Activated T-cell treated with anti-CD3 and anti-CD28 coated beads, Interleukin-2, amount 50 U/mL, for 1 hour (primary cell): ENCODE measurements around the gene SEMA3A.
"Not testable (repeated sequence)": the region's sequence is repeated elsewhere in the genome, so short reads cannot be mapped to it uniquely, and the experiment has no call there.

Experiments
- DNase-seq: peaks from one replicate; pipeline ENCODE4 v3.0.0-alpha.2; 2020

Gene SEMA3A

GRCh38 chr7:84150370-84150769, 44.2 kb downstream of the SEMA3A start:
- not testable (repeated sequence) for DNase-seq

DNA sequence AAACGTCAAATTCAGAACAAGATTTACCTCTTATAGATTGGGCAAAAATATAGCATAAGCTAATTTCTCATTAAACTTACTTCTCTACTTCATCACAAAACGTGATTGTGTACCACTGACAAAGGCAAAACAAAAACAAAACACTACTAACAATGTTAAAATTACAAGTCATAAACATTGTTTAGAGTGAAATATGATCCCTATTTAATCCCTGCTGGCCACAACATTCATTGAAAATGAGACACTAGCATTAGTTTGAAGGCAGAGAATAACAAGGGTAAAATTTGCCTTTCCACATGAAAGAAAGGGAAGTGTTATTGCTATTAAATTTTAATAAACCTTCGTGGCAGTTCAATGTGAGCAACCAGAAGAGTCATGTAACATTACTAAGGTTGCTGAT, 45.0 kb downstream of the SEMA3A start:
- DNase-seq, result no peak

DNA sequence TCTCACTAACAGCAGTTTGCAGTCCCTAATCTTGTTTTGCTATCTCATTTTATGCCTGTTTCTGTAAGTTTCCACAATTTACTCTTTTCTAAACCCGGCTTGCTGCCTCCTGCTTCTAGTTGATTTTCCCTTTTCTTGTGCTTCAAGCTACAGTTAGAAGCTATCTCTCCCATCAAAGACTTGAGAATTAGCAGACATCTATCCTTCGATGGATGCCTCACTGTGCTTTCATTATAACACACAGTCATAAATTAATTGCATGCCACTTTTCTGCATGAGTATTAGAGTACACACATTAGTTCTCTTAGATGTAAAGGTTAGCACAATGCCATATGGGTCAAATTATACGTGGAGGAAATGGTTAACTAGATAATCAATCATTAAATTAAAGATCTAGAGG, 48.7 kb downstream of the SEMA3A start:
- no peak for DNase-seq

DNA sequence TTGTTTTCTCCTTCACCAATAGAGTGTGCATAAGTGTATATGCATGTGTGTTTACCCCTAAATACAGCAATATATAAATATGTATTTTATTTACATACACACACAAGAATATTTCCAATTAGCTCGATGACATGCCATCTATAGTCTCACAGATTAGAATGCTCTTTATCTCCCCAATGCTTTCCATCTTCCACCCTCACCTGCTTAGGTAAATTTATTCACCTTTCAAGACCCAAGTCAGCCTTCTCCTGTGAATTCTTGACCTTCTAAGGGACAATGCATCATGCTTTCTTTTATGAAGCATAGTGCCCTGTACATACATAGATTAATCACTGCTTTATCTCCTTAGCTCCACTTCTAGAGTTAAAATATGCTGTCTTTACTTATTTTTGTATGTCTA, 49.7 kb downstream of the SEMA3A start:
- DNase-seq, result no peak

GRCh38 chr7:84144480-84144879, 50.1 kb downstream of the SEMA3A start:
- no peak for DNase-seq

GRCh38 chr7:84142726-84143125, 51.9 kb downstream of the SEMA3A start:
- DNase-seq, result no peak

DNA sequence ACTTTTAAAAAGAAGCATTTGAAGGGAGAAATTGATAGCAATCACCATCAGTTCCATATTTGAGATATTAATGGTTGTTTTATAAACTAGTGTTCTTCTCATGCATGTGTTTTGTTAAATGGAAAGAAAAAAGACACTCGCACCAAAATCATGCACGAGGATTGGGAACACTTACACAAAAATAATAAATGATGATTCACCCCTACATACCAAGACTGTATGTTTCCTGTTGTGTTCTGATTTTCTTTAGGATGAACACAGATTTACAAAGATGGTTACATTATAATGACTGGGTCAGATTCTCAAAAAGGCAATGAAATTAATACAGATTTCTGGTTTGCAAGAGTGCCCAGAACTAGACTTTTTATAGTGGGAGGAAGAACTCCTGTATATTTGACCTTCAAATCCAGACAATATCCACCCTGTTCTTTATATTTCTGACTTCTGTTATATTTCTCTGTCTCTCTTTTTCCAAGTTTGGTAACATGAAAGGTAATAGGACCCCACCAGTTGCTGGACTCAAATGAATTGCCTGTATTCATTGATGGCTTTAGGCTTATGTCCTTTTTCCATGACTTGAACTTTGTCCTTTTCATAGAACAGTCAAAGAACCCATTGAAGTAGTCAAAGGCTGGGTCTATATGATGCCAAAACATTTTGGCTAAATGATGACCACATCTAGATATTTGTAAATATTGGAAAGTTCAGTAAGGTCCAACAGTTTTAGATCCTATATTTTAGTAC, 54.4 kb downstream of the SEMA3A start:
- DNase-seq, result no peak

DNA sequence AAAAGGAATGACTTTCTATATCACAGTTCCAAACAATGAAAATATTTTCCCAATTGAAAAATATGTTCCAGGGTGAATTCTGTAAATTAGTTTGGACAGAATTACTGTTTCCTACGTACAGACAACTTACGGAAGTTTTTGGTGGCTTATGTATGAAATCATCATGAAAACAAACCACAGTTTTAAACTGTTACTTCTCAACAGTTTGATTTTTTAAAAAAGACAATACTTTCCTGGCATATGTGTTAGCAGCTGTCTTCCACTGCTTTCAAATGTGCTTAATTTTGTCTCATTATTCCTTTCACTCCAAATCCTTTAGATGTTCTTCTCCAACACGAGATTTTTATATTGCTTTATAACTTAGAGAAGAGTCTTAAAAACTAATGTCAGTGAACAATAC, 56.2 kb downstream of the SEMA3A start:
- DNase-seq, result no peak

DNA sequence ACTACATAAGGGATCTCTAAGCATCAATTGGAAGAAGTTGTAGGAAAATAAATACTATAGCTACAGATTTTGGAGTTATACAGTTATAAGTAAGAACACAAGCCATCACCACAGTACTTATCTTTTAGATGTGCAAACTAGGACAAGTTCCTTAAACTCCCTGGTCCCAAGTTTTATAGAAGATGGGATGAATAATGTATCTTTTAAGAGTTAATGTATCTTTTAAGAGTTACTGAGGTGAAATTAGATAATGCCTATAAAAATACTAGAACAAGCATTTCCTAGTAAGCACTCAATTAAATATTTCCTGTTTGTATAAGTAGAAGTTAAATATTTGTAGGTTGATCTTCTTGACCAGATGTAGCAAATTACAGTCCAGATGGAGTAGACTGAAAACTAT, 56.8 kb downstream of the SEMA3A start:
- DNase-seq, result no peak

GRCh38 chr7:84136809-84137208, 57.8 kb downstream of the SEMA3A start:
- no peak for DNase-seq

DNA sequence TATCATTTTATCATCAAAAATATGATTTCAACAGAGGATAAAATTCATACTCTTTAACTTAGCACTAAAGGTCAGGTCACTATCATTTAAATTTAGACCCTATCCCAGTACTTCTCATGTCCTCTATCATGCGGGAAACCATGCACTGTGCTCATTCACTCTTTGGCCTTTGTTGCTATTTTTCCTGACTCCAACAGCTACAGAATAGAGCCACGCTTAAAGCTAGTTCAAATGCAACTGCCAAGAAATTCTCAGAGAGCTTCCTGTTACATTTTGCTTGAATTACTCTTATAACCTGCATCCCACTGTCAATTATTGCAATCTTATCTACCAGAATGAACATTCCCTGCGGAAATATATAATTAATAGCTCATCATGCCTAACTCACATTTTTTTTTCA, 58.3 kb downstream of the SEMA3A start:
- no peak for DNase-seq

GRCh38 chr7:84134169-84134568, 60.4 kb downstream of the SEMA3A start:
- DNase-seq, result no peak

DNA sequence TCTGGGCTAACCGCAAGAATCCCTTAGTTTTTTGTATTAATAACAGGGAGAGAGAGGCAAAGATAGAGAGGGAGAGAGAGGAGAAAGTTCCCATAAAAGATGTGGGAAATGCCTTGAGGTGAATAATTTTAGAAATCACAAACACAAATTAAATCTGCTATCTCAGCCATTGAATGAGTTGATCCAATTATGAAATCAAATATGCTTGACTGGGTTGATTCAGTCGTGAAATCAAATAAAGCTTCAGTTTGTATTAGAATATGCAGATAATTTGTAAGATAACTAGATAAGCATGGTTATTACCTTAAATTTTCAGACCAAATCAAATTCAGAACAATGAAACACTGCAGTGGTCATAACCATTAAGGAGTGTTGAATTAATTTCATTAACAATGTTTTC, 68.9 kb downstream of the SEMA3A start:
- no peak for DNase-seq

DNA sequence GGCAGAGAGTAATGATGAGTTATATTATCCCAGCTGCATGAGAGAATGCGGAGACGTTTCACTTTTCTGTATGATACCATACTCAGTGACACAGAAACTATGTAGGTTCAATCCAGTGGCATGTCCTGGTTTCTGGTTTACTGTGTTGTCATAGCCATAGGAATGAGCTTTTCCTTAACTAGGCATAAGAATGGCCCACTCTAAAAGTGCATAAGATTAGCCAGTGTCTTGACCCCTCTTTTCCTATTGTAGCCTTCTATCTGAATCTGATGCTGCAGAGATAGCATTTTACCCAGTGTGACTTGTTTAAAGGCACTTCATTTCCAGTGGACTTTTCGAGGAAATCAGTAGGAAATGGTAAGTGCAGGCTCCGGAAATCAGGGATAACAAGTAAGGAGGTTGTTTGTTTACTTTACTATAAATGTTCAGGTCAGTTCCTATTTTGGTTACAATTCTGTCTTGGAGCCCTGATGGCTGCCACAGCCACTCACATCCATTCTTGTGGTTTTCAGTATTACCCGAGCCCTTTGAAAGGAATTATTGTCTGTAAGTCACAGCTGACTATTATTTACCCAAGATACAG, 70.5 kb downstream of the SEMA3A start:
- DNase-seq, result no peak

DNA sequence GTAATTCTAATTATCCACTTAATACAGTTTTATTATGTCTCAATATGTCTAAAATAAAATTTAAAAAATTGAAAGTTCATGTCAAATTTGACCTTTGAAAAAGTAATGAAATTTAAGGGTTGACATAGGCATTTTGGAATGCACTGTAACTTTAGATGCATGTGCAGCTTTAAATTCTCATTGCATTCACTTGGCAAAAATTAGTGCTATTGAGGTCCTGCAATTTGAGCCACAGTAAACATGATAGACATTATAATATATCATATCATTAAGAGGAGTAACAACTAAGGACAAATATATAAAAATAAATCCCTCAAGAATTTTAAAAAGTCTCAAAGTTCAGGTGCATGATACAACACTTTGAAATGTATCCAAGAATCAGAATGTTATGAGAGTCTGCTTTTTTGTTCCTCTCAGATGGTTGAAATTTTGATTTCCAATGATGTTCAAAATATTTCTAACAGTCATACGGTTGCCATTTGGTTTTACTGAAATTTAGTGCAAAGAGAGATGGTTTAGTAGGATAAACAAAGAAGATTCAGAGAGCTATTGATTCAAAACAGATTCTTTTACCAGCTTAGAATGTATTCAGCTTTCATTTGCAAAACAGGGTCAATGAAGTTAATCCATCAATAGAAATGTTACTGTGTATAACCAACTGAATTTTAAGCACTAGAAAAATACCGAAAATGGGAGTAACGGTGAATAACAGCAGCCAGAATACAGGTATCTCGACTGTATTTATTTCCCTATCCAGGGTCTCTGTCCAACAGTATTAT, 71.8 kb downstream of the SEMA3A start:
- DNase-seq, result no peak

- DNase-seq, result no peak
Observed at GRCh38 chr7:84117304-84117703, 77.3 kb downstream of the SEMA3A start.

GRCh38 chr7:84113906-84114850, 80.4 kb downstream of the SEMA3A start:
- no peak for DNase-seq

GRCh38 chr7:84113286-84113685, 81.3 kb downstream of the SEMA3A start:
- no peak for DNase-seq

- DNase-seq, result no peak
Observed at GRCh38 chr7:84112771-84113170, 81.8 kb downstream of the SEMA3A start.

GRCh38 chr7:84111842-84112241, 82.7 kb downstream of the SEMA3A start:
- DNase-seq, result no peak

GRCh38 chr7:84110400-84110799, 84.2 kb downstream of the SEMA3A start:
- no peak for DNase-seq

- DNase-seq, result no peak
Observed at GRCh38 chr7:84108787-84109186, 85.8 kb downstream of the SEMA3A start.

- DNase-seq, result no peak
Observed at GRCh38 chr7:84108119-84108518, 86.5 kb downstream of the SEMA3A start.
